Suprapubic skin (tissue), 4 donors: Measurements from ENCODE around the gene KCTD21.

ENCODE experiments used
- POLR2A ChIP-seq, 2 donors: fragments of 450-650 bp; IDR thresholded peaks; one replicate each; pipeline ENCODE4 v1.6.1; 2017; ENCODE audit warnings: antibody characterized with exemption in 2 of 2, mild to moderate bottlenecking in 2 of 2, moderate library complexity in 2 of 2
- POLR2AphosphoS5 ChIP-seq, 3 donors: sonication (generic); formaldehyde crosslinking; IDR thresholded peaks; one replicate each; pipeline ENCODE4 v1.6.1; 2017; ENCODE audit warnings: antibody characterized with exemption in 3 of 3
- TF ChIP-seq, protein P1 (sequence below), 2 donors: fragments of 200-600 bp in 1 of 2; fragments of 450-650 bp in 1 of 2; sonication (generic) in 1 of 2; IDR thresholded peaks; one replicate each; pipeline ENCODE4 v1.5.1; 2016 to 2019; ENCODE audit warnings: antibody characterized with exemption in 2 of 2, mild to moderate bottlenecking in 1 of 2, moderate library complexity in 1 of 2

DNA sequence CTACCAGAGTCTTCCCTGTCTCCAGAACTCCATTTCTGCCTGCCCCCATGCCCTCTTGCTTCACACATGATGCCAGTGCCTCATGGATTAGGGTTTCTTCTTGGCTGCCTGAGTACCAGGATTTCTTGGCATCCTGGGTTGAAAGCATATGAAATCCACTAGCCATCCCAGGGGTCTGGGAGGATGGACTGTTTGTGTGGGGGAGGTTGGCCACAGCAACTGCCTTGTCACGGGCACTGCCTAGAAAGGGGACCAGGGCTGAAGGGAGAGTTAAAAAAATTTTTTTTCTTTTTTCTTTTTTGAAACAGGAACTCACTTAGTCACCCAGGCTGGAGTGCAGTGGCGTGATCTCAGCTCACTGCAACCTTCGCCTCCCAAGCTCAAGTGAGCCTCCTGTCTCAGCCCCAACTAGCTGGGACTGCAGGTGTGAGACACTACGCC lies 4.5 kb upstream of the KCTD21 start:
- TF ChIP-seq, protein P1, sequence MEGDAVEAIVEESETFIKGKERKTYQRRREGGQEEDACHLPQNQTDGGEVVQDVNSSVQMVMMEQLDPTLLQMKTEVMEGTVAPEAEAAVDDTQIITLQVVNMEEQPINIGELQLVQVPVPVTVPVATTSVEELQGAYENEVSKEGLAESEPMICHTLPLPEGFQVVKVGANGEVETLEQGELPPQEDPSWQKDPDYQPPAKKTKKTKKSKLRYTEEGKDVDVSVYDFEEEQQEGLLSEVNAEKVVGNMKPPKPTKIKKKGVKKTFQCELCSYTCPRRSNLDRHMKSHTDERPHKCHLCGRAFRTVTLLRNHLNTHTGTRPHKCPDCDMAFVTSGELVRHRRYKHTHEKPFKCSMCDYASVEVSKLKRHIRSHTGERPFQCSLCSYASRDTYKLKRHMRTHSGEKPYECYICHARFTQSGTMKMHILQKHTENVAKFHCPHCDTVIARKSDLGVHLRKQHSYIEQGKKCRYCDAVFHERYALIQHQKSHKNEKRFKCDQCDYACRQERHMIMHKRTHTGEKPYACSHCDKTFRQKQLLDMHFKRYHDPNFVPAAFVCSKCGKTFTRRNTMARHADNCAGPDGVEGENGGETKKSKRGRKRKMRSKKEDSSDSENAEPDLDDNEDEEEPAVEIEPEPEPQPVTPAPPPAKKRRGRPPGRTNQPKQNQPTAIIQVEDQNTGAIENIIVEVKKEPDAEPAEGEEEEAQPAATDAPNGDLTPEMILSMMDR (IDR thresholded peaks at IDR 0.05), result no peak
- TF ChIP-seq POLR2A (IDR thresholded peaks at IDR 0.05) (no peak), POLR2AphosphoS5 (IDR thresholded peaks at IDR 0.05) (no peak)
